Fibroblast of villous mesenchyme (primary cell): ENCODE measurements around the gene PTAFR. TPM values are rescaled to one million over a fixed set of nuclear protein-coding genes. Genes with fewer than 3 reads are reported as not detected.
A peak's percentile ranks its signal among the peaks of the same experiment; 100 is the strongest.

ENCODE experiments used
- DNase-seq: peaks from one replicate; pipeline ENCODE4 v3.0.0-alpha.2; 2010; ENCODE audit warnings: low read depth
- H3K4me3 ChIP-seq: 2 replicates; pipeline ENCODE4 v1.5.1; 2011; ENCODE audit warnings: low read depth, mild to moderate bottlenecking, low read length
- total RNA-seq: library from RNA; depleted of rRNA; stranded (reverse); fragments of >200 nt; gene quantifications from 2 replicates; pipeline ENCODE4 v1.2.3, GENCODE V29; 2012
- TF ChIP-seq, protein P1 (sequence below): IDR thresholded peaks from 2 replicates; pipeline ENCODE4 v1.5.1; 2012; ENCODE audit warnings: low read depth, mild to moderate bottlenecking, low read length; ENCODE audit not compliant: insufficient read depth

PTAFR gene
- total RNA-seq, 1 donor, result under 0.01 TPM

DNA sequence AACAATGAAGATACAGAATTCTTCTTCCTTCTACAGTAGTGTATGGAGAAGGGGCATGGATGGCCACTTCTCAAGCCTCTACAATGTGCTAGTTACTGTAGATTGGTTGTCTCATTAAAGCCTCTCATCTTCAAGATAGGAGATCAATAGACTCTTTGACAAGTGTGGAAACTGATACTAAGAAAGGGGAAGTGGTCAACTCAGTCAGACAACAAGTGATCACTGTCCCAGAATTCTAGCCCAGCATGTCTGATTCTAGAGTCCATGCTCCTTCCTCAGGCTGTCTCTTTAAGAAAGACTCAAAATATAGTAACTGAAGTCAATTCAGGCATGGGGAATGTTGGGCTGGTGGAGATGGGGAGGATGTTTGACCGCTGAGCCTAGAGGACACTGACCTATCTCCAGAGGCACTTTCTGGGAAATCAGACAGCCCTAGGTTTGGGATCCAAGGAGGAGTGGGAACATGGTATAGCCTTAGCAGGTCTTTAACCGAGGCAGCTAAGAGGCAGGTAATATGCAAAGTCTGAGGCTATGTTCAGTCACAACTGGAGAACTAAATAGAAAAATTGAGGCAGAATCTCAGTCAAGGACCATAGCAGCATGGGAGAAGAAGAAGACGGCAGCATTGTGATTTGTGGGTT lies 48.8 kb downstream of the PTAFR start:
- no peak overlapping the region for H3K4me3 ChIP-seq
- TF ChIP-seq, protein P1, sequence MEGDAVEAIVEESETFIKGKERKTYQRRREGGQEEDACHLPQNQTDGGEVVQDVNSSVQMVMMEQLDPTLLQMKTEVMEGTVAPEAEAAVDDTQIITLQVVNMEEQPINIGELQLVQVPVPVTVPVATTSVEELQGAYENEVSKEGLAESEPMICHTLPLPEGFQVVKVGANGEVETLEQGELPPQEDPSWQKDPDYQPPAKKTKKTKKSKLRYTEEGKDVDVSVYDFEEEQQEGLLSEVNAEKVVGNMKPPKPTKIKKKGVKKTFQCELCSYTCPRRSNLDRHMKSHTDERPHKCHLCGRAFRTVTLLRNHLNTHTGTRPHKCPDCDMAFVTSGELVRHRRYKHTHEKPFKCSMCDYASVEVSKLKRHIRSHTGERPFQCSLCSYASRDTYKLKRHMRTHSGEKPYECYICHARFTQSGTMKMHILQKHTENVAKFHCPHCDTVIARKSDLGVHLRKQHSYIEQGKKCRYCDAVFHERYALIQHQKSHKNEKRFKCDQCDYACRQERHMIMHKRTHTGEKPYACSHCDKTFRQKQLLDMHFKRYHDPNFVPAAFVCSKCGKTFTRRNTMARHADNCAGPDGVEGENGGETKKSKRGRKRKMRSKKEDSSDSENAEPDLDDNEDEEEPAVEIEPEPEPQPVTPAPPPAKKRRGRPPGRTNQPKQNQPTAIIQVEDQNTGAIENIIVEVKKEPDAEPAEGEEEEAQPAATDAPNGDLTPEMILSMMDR, result no peak
- DNase-seq, result no peak

DNA sequence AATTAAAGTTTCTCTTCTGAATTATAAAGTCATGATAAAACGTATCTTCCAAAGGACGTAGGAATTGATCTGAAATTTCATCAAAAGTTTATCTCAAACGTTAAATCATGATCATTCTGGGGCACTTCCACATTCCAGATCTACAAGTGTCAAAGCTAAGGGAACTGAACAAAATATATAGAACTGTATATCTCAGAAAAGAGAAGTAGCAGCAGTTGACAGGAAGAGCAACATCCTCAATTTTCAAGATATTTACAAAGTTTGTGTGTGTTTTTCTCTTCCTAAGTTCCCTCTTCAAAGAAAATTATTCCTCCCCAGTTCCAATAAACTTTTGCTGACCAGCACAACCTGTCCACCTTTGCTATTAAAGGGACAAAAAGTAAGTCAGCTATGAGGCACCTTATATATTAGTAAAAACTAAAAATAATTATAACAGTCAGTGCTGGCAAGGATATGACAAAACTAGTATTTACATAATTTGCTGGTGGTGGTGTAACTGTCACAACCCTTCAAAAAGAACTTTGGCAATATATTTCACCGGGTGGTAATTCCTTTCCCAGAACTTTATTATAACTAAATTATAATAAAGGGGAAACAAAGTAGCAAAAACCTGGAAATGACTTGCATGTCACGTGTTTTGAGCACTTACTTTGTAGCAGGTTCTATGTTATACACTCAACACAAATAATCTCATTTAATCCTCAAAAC lies 49.6 kb downstream of the PTAFR start:
- no peak overlapping the region for H3K4me3 ChIP-seq
- DNase-seq, result no peak
- TF ChIP-seq, protein P1, result no peak

DNA sequence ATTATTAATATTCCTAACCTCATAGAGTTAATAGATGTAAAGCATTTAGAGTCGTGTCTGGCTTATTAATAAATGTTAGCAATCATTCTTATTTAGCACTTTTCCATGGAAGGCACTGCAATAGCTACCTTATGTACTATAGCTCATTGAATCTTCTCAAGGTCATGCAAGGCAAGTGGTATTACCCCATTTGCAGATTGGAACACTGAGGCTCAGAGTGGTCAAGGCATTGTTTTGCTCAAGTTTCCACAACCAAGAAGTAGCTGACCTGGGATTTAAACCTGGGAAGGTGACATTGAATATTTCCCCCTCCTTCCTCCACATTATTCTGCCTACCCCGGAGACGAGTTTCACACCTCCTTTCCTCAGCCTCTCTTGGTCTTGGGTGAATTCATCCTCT lies 50.3 kb downstream of the PTAFR start:
- no peak overlapping the region for H3K4me3 ChIP-seq
- TF ChIP-seq, protein P1, result no peak
- no peak for DNase-seq

DNA sequence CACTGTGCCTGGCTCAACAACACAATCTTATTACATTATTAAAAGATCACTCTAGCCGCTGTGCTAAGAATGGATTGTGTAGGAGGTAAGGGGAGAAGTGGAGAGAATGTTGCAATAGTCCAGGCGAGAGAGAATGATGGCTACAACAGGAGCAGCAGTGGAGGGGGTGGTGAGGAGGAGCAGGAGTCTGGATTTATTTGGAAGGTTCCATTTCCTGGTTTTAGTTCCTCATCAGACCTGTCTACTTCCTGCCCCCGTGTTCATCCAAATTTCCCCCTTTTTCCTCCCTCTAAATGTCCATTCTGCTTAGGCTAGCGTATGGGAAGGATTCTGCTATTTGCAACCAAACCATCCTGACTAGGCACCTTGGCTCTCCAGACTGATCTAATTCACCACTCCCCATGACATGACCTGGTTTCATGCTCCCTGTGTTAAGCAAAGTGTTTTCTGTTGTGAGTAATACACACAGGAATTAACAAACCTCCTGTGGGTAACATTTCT lies 53.0 kb downstream of the PTAFR start:
- no peak overlapping the region for H3K4me3 ChIP-seq
- TF ChIP-seq, protein P1, result no peak
- peak; percentile 80 for DNase-seq

DNA sequence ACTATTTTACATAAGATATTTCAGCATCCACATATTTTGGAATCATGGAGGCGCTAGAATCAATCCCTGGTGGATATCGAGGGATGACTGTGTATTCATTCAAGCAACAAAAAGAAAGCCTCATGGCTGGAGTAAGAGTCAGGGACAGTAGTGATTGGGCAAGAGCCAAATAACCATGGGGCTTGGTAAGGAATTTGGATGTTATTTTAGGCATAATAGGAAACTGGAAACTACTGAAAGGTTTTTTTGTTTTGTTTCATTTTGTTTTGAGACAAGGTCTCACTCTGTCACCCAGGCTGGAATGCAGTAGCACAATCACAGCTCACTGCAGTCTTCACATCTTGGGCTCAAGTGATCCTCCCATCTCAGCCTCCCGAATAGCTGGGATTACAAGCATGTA lies 54.3 kb downstream of the PTAFR start:
- TF ChIP-seq, protein P1, result no peak
- H3K4me3 ChIP-seq, result no peak overlapping the region
- DNase-seq, result peak; percentile 59

DNA sequence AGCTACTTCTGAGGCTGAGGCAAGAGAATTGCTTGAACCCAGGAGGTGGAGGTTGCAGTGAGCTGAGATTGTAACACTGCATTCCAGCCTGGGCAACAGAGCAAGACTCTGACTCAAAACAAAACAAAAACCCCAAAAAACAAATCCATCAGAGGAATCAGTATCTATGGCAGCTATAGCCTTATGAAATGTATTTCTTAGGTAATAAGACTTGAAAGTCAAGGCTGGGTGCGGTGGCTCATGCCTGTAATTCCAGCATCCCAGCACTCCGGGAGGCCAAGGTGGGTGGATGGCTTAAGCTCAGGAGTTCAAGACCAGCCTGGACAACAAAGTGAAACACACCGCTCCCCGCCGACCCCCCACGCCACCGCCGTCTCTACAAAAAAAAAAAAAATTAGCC lies 56.9 kb downstream of the PTAFR start:
- H3K4me3 ChIP-seq, result no peak overlapping the region
- TF ChIP-seq, protein P1, result no peak
- DNase-seq, result no peak
